Subcutaneous abdominal adipose tissue (tissue), 5 donors: ENCODE results near the gene DMRT2.

Source experiments
- H3K27ac ChIP-seq: one replicate; pipeline ENCODE4 v1.7.0; 2013; ENCODE audit warnings: low read depth, mild to moderate bottlenecking, inconsistent platforms, low read length, moderate library complexity
- H3K27me3 ChIP-seq, 5 donors: one replicate each; pipeline ENCODE4 v1.7.0; 2013; ENCODE audit warnings: low read length in 5 of 5, inconsistent platforms in 1 of 5; ENCODE audit not compliant: control insufficient read depth in 5 of 5, insufficient read depth in 4 of 5
- H3K36me3 ChIP-seq, 5 donors: one replicate each; pipeline ENCODE4 v1.7.0; 2013; ENCODE audit warnings: low read length in 5 of 5; ENCODE audit not compliant: control insufficient read depth in 5 of 5, insufficient read depth in 5 of 5
- H3K4me1 ChIP-seq, 5 donors: one replicate each; pipeline ENCODE4 v1.7.0; 2013; ENCODE audit warnings: low read length in 5 of 5, mild to moderate bottlenecking in 3 of 5, moderate library complexity in 1 of 5; ENCODE audit not compliant: control insufficient read depth in 5 of 5, insufficient read depth in 5 of 5
- H3K4me3 ChIP-seq, 5 donors: one replicate each; pipeline ENCODE4 v1.7.0; 2013; ENCODE audit warnings: low read length in 5 of 5, low read depth in 1 of 5
- H3K9ac ChIP-seq, 5 donors: one replicate each; pipeline ENCODE4 v1.7.0; 2013; ENCODE audit warnings: low read length in 5 of 5, mild to moderate bottlenecking in 4 of 5, moderate library complexity in 3 of 5
- H3K9me3 ChIP-seq, 5 donors: one replicate each; pipeline ENCODE4 v1.7.0; 2013; ENCODE audit warnings: low read length in 5 of 5; ENCODE audit not compliant: control insufficient read depth in 5 of 5
- donor health status: healthy.
- donor health status: healthy.
- donor health status: healthy.
- donor health status: healthy.
- donor health status: healthy.

Gene DMRT2

GRCh38 chr9:1046639-1047572 is 3.3 kb upstream of the DMRT2 start:
- Histone ChIP-seq H3K27ac (peak overlapping the region; percentile 96), H3K4me1 (peaks cover 20 to 79% (median 69%) of the 10 kb centered on the region in 5 donors), H3K4me3 (peak overlapping the region; percentile 62 to 89 (median 73)), H3K9me3 (no peaks in the 10 kb centered on the region), H3K36me3 (no peaks in the 10 kb centered on the region), H3K9ac (peak overlapping the region in 4 of 5 donors; percentile 68 to 81 (median 75)), H3K27me3 (peaks cover 0 to 36% (median 30%) of the 10 kb centered on the region in 5 donors)

DNA sequence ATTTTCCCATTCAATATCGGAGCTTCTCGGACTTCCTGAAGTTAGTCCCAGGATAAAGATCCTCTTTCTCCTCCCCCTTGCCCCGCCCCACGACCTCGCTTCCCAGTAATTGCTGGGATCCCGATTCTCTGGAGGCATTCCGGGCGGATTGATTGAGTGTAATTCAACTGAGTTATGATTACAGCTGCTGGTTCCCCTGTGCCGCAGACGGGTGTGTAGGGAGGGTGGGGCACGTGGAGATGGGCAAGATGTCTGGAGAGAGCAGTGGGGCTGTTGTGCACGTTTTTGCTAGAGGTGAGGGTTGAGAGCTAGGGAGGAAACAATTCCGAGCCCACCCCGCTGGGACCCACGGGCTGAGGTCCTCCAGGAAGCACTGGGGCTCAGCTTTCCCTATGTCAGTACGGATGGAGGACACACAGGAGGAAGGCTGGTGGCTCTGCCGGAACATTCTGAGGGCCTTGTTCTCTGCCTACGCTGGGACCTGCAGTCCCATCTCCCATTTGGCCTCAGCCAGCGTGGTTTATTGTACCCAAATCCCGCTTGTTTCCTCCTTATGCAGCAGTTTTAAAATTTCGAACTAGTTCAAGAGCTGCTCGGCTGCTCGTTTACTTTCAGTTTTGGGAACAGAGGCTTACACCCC is 2.4 kb upstream of the DMRT2 start:
- Histone ChIP-seq H3K4me3 (peak overlapping the region; percentile 62 to 89 (median 73)), H3K27me3 (peaks cover 0 to 39% (median 32%) of the 10 kb centered on the region in 5 donors), H3K4me1 (peaks cover 20 to 82% (median 73%) of the 10 kb centered on the region in 5 donors), H3K27ac (peak overlapping the region; percentile 96), H3K9me3 (no peaks in the 10 kb centered on the region), H3K36me3 (no peaks in the 10 kb centered on the region), H3K9ac (peak overlapping the region; percentile 42 to 81 (median 70))

DNA sequence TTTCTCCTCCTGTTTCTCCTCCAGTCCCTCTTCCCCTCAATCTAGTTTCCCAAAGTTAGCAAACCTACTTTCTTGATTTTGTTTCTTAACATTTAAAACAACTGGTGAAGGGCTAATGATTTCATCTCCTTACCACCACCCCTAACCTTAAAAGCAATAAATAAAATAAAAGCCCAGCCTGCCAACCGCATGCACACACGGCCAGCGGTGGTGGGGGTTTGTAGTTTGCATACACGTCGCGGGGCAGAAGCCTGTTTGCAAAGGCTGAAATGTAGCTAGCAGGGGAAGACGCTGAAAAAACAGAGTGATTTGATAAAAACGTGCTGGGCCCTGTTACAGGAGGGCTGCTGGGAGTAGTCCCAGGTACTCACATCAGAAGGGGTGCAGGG is 1.9 kb upstream of the DMRT2 start:
- Histone ChIP-seq H3K4me3 (peak overlapping the region; percentile 62 to 89 (median 73)), H3K9me3 (no peaks in the 10 kb centered on the region), H3K27ac (peak overlapping the region; percentile 96), H3K27me3 (peaks cover 0 to 43% (median 38%) of the 10 kb centered on the region in 5 donors), H3K9ac (peak overlapping the region; percentile 42 to 81 (median 70)), H3K4me1 (peaks cover 23 to 87% (median 78%) of the 10 kb centered on the region in 5 donors), H3K36me3 (no peaks in the 10 kb centered on the region)

GRCh38 chr9:1048811-1049210 is 1.3 kb upstream of the DMRT2 start:
- Histone ChIP-seq H3K36me3 (no peaks in the 10 kb centered on the region), H3K9ac (no peak overlapping the region), H3K4me1 (peaks cover 22 to 91% (median 79%) of the 10 kb centered on the region in 5 donors), H3K27ac (peak overlapping the region; percentile 19), H3K9me3 (no peaks in the 10 kb centered on the region), H3K4me3 (peak overlapping the region in 2 of 5 donors; percentile 22 to 77), H3K27me3 (peaks cover 0 to 44% (median 39%) of the 10 kb centered on the region in 5 donors)

DNA sequence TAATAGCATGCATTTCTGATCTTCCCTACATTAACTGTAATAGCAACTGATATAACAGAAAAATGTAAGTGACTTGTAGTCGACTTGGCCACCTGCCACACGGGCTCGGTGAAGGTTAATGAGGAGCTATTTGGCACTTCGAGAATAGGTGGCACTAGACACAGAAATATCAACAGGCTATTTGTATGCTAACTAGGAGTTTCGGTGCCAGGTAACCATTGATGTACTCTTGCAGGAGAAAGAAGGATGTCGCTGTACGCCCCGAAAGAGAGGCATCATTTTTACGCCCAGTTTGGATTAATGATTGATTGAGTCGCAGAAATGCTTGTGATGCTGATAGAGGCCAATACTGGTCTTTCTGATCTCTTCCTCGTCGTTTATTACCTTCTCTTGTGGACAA is 516 bp upstream of the DMRT2 start:
- Histone ChIP-seq H3K36me3 (no peaks in the 10 kb centered on the region), H3K9me3 (no peaks in the 10 kb centered on the region), H3K27ac (peak overlapping the region; percentile 55), H3K4me1 (peaks cover 15 to 84% (median 73%) of the 10 kb centered on the region in 5 donors), H3K27me3 (peaks cover 0 to 44% (median 36%) of the 10 kb centered on the region in 5 donors), H3K9ac (peak overlapping the region in 3 of 5 donors; percentile 12 to 38 (median 14)), H3K4me3 (peak overlapping the region; percentile 33 to 73 (median 64))

GRCh38 chr9:1051210-1051583 is 1.0 kb downstream of the DMRT2 start:
- Histone ChIP-seq H3K9ac (peak overlapping the region; percentile 63 to 89 (median 77)), H3K4me1 (peaks cover 10 to 72% (median 63%) of the 10 kb centered on the region in 5 donors), H3K27ac (peak overlapping the region; percentile 95), H3K27me3 (peaks cover 0 to 36% (median 29%) of the 10 kb centered on the region in 5 donors), H3K36me3 (peaks cover 0 to 3% (median 0%) of the 10 kb centered on the region in 5 donors), H3K9me3 (no peaks in the 10 kb centered on the region), H3K4me3 (peak overlapping the region; percentile 57 to 95 (median 73))

DNA sequence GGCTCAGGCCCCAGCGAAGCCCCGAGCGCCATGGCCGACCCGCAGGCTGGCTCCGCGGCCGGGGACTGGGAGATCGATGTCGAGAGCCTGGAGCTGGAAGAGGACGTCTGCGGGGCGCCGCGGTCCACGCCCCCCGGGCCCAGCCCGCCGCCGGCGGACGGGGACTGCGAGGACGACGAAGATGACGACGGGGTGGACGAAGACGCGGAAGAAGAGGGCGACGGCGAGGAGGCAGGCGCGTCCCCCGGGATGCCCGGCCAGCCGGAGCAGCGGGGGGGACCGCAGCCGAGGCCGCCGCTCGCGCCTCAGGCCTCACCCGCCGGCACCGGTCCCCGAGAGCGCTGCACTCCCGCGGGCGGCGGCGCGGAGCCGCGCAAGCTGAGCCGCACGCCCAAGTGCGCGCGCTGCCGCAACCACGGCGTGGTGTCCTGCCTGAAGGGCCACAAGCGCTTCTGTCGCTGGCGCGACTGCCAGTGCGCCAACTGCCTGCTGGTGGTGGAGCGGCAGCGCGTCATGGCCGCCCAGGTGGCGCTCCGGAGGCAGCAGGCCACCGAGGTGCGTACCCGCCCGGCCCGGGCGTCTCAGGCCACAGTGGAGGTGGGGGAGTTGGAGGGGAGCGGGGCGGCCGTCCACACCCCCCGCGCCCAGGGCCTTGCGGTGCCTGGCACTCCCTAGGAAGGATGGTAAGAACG is 1.6 kb downstream of the DMRT2 start:
- H3K36me3 ChIP-seq, result peaks cover 0 to 8% (median 5%) of the 10 kb centered on the region in 5 donors
- no peaks in the 10 kb centered on the region for H3K9me3 ChIP-seq
- H3K4me3 ChIP-seq, result peak overlapping the region; percentile 57 to 83 (median 73)
- H3K27ac ChIP-seq, result peak overlapping the region; percentile 95
- H3K9ac ChIP-seq, result peak overlapping the region in 4 of 5 donors; percentile 21 to 89 (median 64)
- H3K27me3 ChIP-seq, result peaks cover 0 to 37% (median 32%) of the 10 kb centered on the region in 5 donors
- H3K4me1 ChIP-seq, result peaks cover 10 to 66% (median 57%) of the 10 kb centered on the region in 5 donors

DNA sequence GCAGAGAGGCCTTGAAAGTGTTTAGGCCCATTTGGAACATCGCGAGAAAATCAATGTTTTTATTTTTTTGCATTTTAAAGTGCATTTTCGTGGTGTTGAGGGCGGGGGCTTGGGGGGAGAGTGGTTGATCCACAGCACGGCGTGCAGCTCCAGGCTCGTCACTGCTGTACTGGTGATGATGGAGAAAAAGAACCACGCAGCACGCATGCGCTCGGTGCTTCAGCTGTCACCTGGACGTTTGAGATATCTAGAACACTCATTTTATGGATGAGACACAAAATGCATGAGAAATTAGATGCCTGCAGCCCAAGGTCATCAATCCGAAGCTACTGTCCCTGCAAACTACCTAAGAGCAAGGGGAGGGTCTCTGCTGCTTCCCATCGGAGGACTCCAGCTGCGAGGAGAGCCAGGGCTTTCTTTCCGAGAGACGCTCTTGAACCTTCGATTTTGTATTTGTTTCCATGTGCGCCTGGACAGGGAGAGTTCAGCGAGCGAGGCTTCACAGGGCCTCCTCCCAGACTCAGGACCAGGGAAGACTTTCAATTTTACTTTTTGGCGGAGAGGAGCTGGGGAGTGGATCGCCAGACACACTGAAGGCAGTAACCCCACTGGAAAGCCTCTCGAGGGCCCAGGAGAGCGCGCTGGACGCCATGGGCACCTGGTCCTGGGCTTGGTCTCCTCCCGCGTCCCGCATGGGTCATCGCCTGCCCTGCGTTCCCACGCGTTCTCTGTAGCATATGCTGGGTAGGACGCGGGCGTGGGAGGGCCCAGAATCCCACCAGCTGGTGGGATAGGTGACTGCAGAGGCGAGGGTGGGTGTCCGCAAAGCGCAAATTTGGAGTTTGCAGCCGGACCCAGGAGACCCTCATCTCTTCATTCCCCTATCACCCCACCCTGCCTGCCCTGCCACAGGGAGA is 2.5 kb downstream of the DMRT2 start:
- Histone ChIP-seq H3K9me3 (no peaks in the 10 kb centered on the region), H3K27ac (peak overlapping the region; percentile 95), H3K9ac (peak overlapping the region; percentile 21 to 82 (median 72)), H3K4me3 (peak overlapping the region; percentile 57 to 83 (median 73)), H3K27me3 (peaks cover 0 to 33% (median 31%) of the 10 kb centered on the region in 5 donors), H3K36me3 (peaks cover 0 to 11% (median 7%) of the 10 kb centered on the region in 5 donors), H3K4me1 (peaks cover 10 to 57% (median 49%) of the 10 kb centered on the region in 5 donors)

DNA sequence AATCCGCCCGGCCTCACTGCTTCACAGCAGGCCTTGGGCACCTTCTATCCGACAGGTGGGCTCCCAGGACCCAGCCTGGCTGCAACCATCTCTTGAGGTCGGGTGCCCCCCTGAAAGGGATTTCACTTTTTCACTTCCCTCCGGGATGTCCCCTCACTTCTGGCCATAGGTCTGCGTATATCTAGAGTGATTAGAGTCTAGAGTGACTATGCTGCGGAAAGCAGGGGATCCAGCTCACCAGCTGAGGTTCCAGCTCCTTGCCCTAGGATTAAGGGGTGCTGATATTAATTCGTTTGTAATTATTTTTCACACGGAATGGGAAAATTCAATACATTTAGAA is 3.1 kb downstream of the DMRT2 start:
- Histone ChIP-seq H3K36me3 (peaks cover 0 to 11% (median 7%) of the 10 kb centered on the region in 5 donors), H3K9me3 (no peaks in the 10 kb centered on the region), H3K27me3 (peaks cover 0 to 33% (median 28%) of the 10 kb centered on the region in 5 donors), H3K4me1 (peaks cover 7 to 51% (median 42%) of the 10 kb centered on the region in 5 donors), H3K4me3 (peak overlapping the region in 4 of 5 donors; percentile 15 to 83 (median 65)), H3K9ac (peak overlapping the region in 2 of 5 donors; percentile 44 to 72), H3K27ac (peak overlapping the region; percentile 95)
